H9 (cell line): ENCODE results near the gene LPCAT3. TPM values are rescaled to one million over a fixed set of nuclear protein-coding genes. Genes with fewer than 3 reads are reported as not detected.

Experiments
- DNase-seq: peaks from one replicate; pipeline ENCODE4 v3.0.0-alpha.2; 2017
- H2AFZ ChIP-seq: one replicate; pipeline ENCODE4 v1.6.1; 2013; ENCODE audit warnings: mild to moderate bottlenecking, low read length, control low read depth, moderate library complexity
- H2AK5ac ChIP-seq: 2 replicates; pipeline ENCODE4 v1.6.1; 2013; ENCODE audit warnings: low read length, control low read depth, mixed read lengths; ENCODE audit not compliant: insufficient read length
- H2BK120ac ChIP-seq: one replicate; pipeline ENCODE4 v1.6.1; 2013; ENCODE audit warnings: low read depth, mild to moderate bottlenecking, low read length, control low read depth, inconsistent platforms; ENCODE audit not compliant: poor library complexity, severe bottlenecking
- H2BK12ac ChIP-seq: 2 replicates; pipeline ENCODE4 v1.6.1; 2013; ENCODE audit warnings: low read length, control low read depth, mixed read lengths, low read depth; ENCODE audit not compliant: insufficient read length
- H2BK15ac ChIP-seq: 2 replicates; pipeline ENCODE4 v1.6.1; 2013; ENCODE audit warnings: low read depth, low read length, control low read depth
- H2BK20ac ChIP-seq: one replicate; pipeline ENCODE4 v1.6.1; 2013; ENCODE audit warnings: low read depth, mild to moderate bottlenecking, low read length, control low read depth, inconsistent platforms; ENCODE audit not compliant: poor library complexity, severe bottlenecking
- H2BK5ac ChIP-seq: 2 replicates; pipeline ENCODE4 v1.6.1; 2013; ENCODE audit warnings: low read length, control low read depth, mixed read lengths; ENCODE audit not compliant: insufficient read length
- H3K14ac ChIP-seq: 2 replicates; pipeline ENCODE4 v1.6.1; 2013; ENCODE audit warnings: low read length, control low read depth; ENCODE audit not compliant: insufficient read depth
- H3K18ac ChIP-seq: 2 replicates; pipeline ENCODE4 v1.6.1; 2013; ENCODE audit warnings: low read depth, mild to moderate bottlenecking, mixed read lengths, low read length, control low read depth; ENCODE audit not compliant: insufficient read length
- H3K23ac ChIP-seq: 2 replicates; pipeline ENCODE4 v1.6.1; 2013; ENCODE audit warnings: low read length, control low read depth, mixed read lengths, low read depth; ENCODE audit not compliant: insufficient read length
- H3K23me2 ChIP-seq: 2 replicates; pipeline ENCODE4 v1.6.1; 2013; ENCODE audit warnings: low read depth, mild to moderate bottlenecking, mixed read lengths, low read length, control low read depth; ENCODE audit not compliant: insufficient read length, poor library complexity, severe bottlenecking
- H3K27ac ChIP-seq: 2 replicates; pipeline ENCODE4 v1.5.1; 2013; ENCODE audit warnings: low read length, control low read depth, mixed read lengths, low read depth; ENCODE audit not compliant: insufficient read length
- H3K27me3 ChIP-seq: 2 replicates; pipeline ENCODE4 v1.6.1; 2013; ENCODE audit warnings: low read length, control low read depth, inconsistent platforms; ENCODE audit not compliant: insufficient read depth
- H3K4ac ChIP-seq: 2 replicates; pipeline ENCODE4 v1.6.1; 2013; ENCODE audit warnings: low read depth, mild to moderate bottlenecking, control low read depth, inconsistent platforms, low read length, moderate library complexity
- H3K4me1 ChIP-seq: 2 replicates; pipeline ENCODE4 v1.6.1; 2013; ENCODE audit warnings: low read length, control low read depth, inconsistent platforms; ENCODE audit not compliant: insufficient read depth
- H3K4me2 ChIP-seq: 2 replicates; pipeline ENCODE4 v1.6.1; 2013; ENCODE audit warnings: low read length, control low read depth, mixed read lengths; ENCODE audit not compliant: insufficient read length, insufficient read depth
- H3K56ac ChIP-seq: 2 replicates; pipeline ENCODE4 v1.6.1; 2013; ENCODE audit warnings: low read depth, mild to moderate bottlenecking, mixed read lengths, low read length, control low read depth; ENCODE audit not compliant: insufficient read length
- H3K79me1 ChIP-seq: 2 replicates; pipeline ENCODE4 v1.6.1; 2013; ENCODE audit warnings: low read depth, mild to moderate bottlenecking, moderate library complexity, low read length, control low read depth, inconsistent platforms; ENCODE audit not compliant: insufficient read depth, poor library complexity, severe bottlenecking
- H3K79me2 ChIP-seq: 2 replicates; pipeline ENCODE4 v1.6.1; 2013; ENCODE audit warnings: low read length, control low read depth, inconsistent platforms; ENCODE audit not compliant: insufficient read depth
- H3K9ac ChIP-seq: 2 replicates; pipeline ENCODE4 v1.6.1; 2013; ENCODE audit warnings: low read length, control low read depth, mixed read lengths; ENCODE audit not compliant: insufficient read length; ENCODE audit errors: extremely low read depth
- H3K9me3 ChIP-seq: one replicate; pipeline ENCODE4 v1.6.1; 2013; ENCODE audit warnings: low read depth, low read length, inconsistent platforms; ENCODE audit not compliant: control insufficient read depth
- H3T11ph ChIP-seq: one replicate; pipeline ENCODE4 v1.6.1; 2013; ENCODE audit warnings: mild to moderate bottlenecking, low read length, control low read depth, inconsistent platforms
- H4K20me1 ChIP-seq: one replicate; pipeline ENCODE4 v1.6.1; 2013; ENCODE audit not compliant: control insufficient read depth, insufficient read length, insufficient read depth
- H4K5ac ChIP-seq: 2 replicates; pipeline ENCODE4 v1.6.1; 2013; ENCODE audit warnings: low read depth, mild to moderate bottlenecking, mixed read lengths, low read length, control low read depth; ENCODE audit not compliant: insufficient read length
- H4K8ac ChIP-seq: replicated peaks from 2 replicates; pipeline ENCODE4 v1.6.1; 2013; ENCODE audit warnings: low read length, control low read depth, mixed read lengths, low read depth; ENCODE audit not compliant: insufficient read length
- H4K91ac ChIP-seq: 2 replicates; pipeline ENCODE4 v1.6.1; 2013; ENCODE audit warnings: low read depth, mild to moderate bottlenecking, moderate library complexity, mixed read lengths, low read length, control low read depth; ENCODE audit not compliant: insufficient read length
- H3K27ac Mint-ChIP-seq, 3 experiments: 2 replicates in 2 of 3; 3 replicates in 1 of 3; pipeline ENCODE4 v1.8.0; 2020 to 2021; ENCODE audit warnings: mixed read lengths in 3 of 3, mild to moderate bottlenecking in 1 of 3, moderate library complexity in 1 of 3
- H3K27me3 Mint-ChIP-seq: 2 replicates; pipeline ENCODE4 v1.8.0; 2021; ENCODE audit warnings: low read depth, mild to moderate bottlenecking, moderate library complexity, mixed read lengths
- H3K36me3 Mint-ChIP-seq, 3 experiments: 2 replicates in 2 of 3; 3 replicates in 1 of 3; pipeline ENCODE4 v1.8.0; 2020 to 2021; ENCODE audit warnings: low read depth in 3 of 3, mixed read lengths in 3 of 3; ENCODE audit not compliant: insufficient read depth in 1 of 3
- H3K4me1 Mint-ChIP-seq, 2 experiments: 2 replicates each; pipeline ENCODE4 v1.8.0; 2020; ENCODE audit warnings: mixed read lengths in 2 of 2
- H3K4me3 Mint-ChIP-seq, 2 experiments: 2 replicates in 1 of 2; 3 replicates in 1 of 2; pipeline ENCODE4 v1.8.0; 2020 to 2021; ENCODE audit warnings: mild to moderate bottlenecking in 2 of 2, mixed read lengths in 2 of 2, moderate library complexity in 1 of 2
- H3K9me3 Mint-ChIP-seq, 2 experiments: 2 replicates in 1 of 2; 3 replicates in 1 of 2; pipeline ENCODE4 v1.8.0; 2020; ENCODE audit warnings: mild to moderate bottlenecking in 2 of 2, mixed read lengths in 2 of 2, moderate library complexity in 1 of 2
- WGBS: extraction: QIAGEN DNeasy Blood & Tissue Kit; methylation state at CpG from one replicate; pipeline ENCODE4 v1.1.7; 2013; ENCODE audit warnings: missing lambda C conversion rate, low lambda C conversion rate, mixed read lengths; ENCODE audit not compliant: insufficient read length; ENCODE audit errors: extremely low coverage; 5-methylcytosine and 5-hydroxymethylcytosine counted together
- total RNA-seq: library from RNA; stranded (reverse); gene quantifications from 2 replicates; pipeline ENCODE4 v1.2.1, GENCODE V29; 2021
- TF ChIP-seq, protein P1 (sequence below): fragments of 200-600 bp; sonication (generic); conservative IDR thresholded peaks from 3 replicates; pipeline ENCODE4 v1.8.0; 2021; ENCODE audit warnings: antibody characterized with exemption, mild to moderate bottlenecking

LPCAT3 gene
- total RNA-seq, 1 experiment from 2014 or later: 47.7 TPM

DNA sequence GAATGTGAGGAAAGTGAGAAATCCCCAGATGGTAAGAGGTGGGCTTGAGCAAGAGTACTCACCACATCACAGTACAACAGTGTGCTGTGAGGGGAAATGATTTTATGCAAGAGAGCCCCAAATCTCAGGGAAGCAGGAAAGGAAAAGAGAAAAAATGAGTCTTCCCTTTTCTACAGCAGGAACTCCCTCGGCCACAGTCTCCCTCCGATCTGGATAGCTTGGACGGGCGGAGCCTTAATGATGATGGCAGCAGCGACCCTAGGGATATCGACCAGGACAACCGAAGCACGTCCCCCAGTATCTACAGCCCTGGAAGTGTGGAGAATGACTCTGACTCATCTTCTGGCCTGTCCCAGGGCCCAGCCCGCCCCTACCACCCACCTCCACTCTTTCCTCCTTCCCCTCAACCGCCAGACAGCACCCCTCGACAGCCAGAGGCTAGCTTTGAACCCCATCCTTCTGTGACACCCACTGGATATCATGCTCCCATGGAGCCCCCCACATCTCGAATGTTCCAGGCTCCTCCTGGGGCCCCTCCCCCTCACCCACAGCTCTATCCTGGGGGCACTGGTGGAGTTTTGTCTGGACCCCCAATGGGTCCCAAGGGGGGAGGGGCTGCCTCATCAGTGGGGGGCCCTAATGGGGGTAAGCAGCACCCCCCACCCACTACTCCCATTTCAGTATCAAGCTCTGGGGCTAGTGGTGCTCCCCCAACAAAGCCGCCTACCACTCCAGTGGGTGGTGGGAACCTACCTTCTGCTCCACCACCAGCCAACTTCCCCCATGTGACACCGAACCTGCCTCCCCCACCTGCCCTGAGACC lies 82.7 kb downstream of the LPCAT3 start:
- no peak overlapping the region for H3K23ac ChIP-seq
- no peak overlapping the region for H3K4me2 ChIP-seq
- peaks cover 18 to 33% of the 10 kb centered on the region in 2 experiments for H3K4me1 Mint-ChIP-seq
- H3K27me3 Mint-ChIP-seq: no peaks in the 10 kb centered on the region; the same call in 1 of the 2 replicates
- H3K4ac ChIP-seq: no peak overlapping the region
- no peak overlapping the region for H3K27ac ChIP-seq
- TF ChIP-seq, protein P1, sequence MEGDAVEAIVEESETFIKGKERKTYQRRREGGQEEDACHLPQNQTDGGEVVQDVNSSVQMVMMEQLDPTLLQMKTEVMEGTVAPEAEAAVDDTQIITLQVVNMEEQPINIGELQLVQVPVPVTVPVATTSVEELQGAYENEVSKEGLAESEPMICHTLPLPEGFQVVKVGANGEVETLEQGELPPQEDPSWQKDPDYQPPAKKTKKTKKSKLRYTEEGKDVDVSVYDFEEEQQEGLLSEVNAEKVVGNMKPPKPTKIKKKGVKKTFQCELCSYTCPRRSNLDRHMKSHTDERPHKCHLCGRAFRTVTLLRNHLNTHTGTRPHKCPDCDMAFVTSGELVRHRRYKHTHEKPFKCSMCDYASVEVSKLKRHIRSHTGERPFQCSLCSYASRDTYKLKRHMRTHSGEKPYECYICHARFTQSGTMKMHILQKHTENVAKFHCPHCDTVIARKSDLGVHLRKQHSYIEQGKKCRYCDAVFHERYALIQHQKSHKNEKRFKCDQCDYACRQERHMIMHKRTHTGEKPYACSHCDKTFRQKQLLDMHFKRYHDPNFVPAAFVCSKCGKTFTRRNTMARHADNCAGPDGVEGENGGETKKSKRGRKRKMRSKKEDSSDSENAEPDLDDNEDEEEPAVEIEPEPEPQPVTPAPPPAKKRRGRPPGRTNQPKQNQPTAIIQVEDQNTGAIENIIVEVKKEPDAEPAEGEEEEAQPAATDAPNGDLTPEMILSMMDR: no peak
- no peak overlapping the region for H2BK20ac ChIP-seq
- peak overlapping the region in 1 of 2 experiments; percentile 39; a peak in 1 of 5 replicates for H3K4me3 Mint-ChIP-seq
- H3K56ac ChIP-seq: no peak overlapping the region
- H3K36me3 Mint-ChIP-seq: peaks cover 28 to 77% (median 51%) of the 10 kb centered on the region in 3 experiments
- H3K79me2 ChIP-seq: peaks cover 5% of the 10 kb centered on the region; the same call in 1 of the 2 replicates
- no peak for DNase-seq
- no peaks in the 10 kb centered on the region for H3K9me3 ChIP-seq
- no peaks in the 10 kb centered on the region for H3K4me1 ChIP-seq
- no peak overlapping the region for H3T11ph ChIP-seq
- H2BK120ac ChIP-seq: no peak overlapping the region
- no peak overlapping the region for H4K8ac ChIP-seq
- no peak overlapping the region for H4K91ac ChIP-seq
- H3K9me3 Mint-ChIP-seq: no peaks in the 10 kb centered on the region; a peak in 1 of 5 replicates
- no peak overlapping the region for H2BK5ac ChIP-seq
- H3K9ac ChIP-seq: no peak overlapping the region
- H4K5ac ChIP-seq: no peak overlapping the region
- no peak overlapping the region for H2AK5ac ChIP-seq
- peaks cover 7% of the 10 kb centered on the region for H3K23me2 ChIP-seq
- H2AFZ ChIP-seq: no peak overlapping the region
- H2BK12ac ChIP-seq: no peak overlapping the region
- no peaks in the 10 kb centered on the region for H3K27me3 ChIP-seq
- H3K18ac ChIP-seq: no peak overlapping the region
- no peaks in the 10 kb centered on the region for H3K79me1 ChIP-seq
- no peak overlapping the region for H2BK15ac ChIP-seq
- peak overlapping the region in 2 of 3 experiments; percentile 10 to 96; a peak in 2 of 7 replicates for H3K27ac Mint-ChIP-seq
- no peak overlapping the region for H3K14ac ChIP-seq
- no CpG with 5 or more reads among the region's 14 CpGs for WGBS
- H4K20me1 ChIP-seq: no peaks in the 10 kb centered on the region
